Breast epithelium (tissue), 4 donors: ENCODE results near the gene FBXW2. TPM values are rescaled to one million over a fixed set of nuclear protein-coding genes. Genes with fewer than 3 reads are reported as not detected.

Experiments
- DNase-seq, 2 donors: peaks; one replicate each; pipeline ENCODE4 v3.0.0-alpha.2; 2019; ENCODE audit warnings: low spot score in 2 of 2
- H3K27ac ChIP-seq, 2 donors: fragments of 200-600 bp; sonication (generic) in 1 of 2; one replicate each; pipeline ENCODE4 v1.5.1; 2016 to 2019; ENCODE audit warnings: mild to moderate bottlenecking in 1 of 2
- H3K27me3 ChIP-seq, 2 donors: fragments of 200-600 bp; sonication (generic) in 1 of 2; one replicate each; pipeline versions ENCODE4 v1.5.1 to v1.6.0; 2017 to 2019; ENCODE audit warnings: control low read depth in 1 of 2, mild to moderate bottlenecking in 1 of 2
- H3K36me3 ChIP-seq: fragments of 200-600 bp; one replicate; pipeline ENCODE4 v1.5.1; 2019
- H3K4me1 ChIP-seq, 2 donors: fragments of 200-600 bp; sonication (generic); one replicate each; pipeline ENCODE4 v1.5.1; 2016 to 2019; ENCODE audit warnings: control low read depth in 1 of 2
- H3K4me3 ChIP-seq, 3 donors: fragments of 200-600 bp; sonication (generic); 1 replicate in 2 of 3; 2 replicates in 1 of 3; pipeline ENCODE4 v1.5.1; 2016 to 2019; ENCODE audit warnings: mild to moderate bottlenecking in 3 of 3, moderate library complexity in 2 of 3
- H3K9me3 ChIP-seq, 2 donors: fragments of 200-600 bp; sonication (generic) in 1 of 2; one replicate each; pipeline ENCODE4 v1.5.1; 2016 to 2019; ENCODE audit warnings: control low read depth in 1 of 2
- POLR2A ChIP-seq: fragments of 450-650 bp; IDR thresholded peaks from one replicate; pipeline ENCODE4 v1.6.1; 2016; ENCODE audit warnings: antibody characterized with exemption, mild to moderate bottlenecking, moderate library complexity
- POLR2AphosphoS5 ChIP-seq, 3 donors: sonication (generic); formaldehyde crosslinking; IDR thresholded peaks; one replicate each; pipeline ENCODE4 v1.6.1; 2017; ENCODE audit warnings: antibody characterized with exemption in 3 of 3
- intact Hi-C: fragments of 100-400 bp; cut with DNase I; formaldehyde crosslinking; loops from one replicate; pipeline ENCODE4 v1.15.1; 2023; ENCODE audit warnings: low total_unique reads
- total RNA-seq, 3 donors: library from RNA; depleted of rRNA; stranded (reverse); fragments of >200 nt; gene quantifications; one replicate each; pipeline ENCODE4 v1.1.0, GENCODE V29; 2016
- TF ChIP-seq, protein P1 (sequence below), 3 donors: fragments of 450-650 bp; IDR thresholded peaks; one replicate each; pipeline ENCODE4 v1.5.1; 2016 to 2017; ENCODE audit warnings: antibody characterized with exemption in 3 of 3, mild to moderate bottlenecking in 3 of 3, moderate library complexity in 3 of 3

FBXW2 gene
- total RNA-seq, 3 donors from 2014 or later, result 44.9 to 49.9 (median 49.8) TPM

DNA sequence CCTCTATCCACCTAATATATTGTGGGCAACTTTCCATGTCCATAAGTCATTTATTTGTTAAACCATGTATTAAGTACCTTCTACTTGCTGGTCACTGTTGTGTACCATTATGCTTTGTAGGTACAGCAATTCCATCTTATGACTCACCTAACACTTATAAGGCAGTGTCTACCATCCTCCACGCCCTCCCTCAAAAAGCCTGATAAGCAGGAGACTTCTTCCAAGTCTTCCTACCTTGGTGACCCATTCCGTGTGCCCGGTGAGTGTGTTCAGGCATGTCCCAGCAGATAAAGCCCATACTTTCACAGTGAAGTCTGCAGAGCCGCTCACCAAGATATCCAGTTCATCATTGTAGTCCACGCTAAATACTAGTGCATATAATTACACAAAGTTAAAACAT is 17.4 kb downstream of the FBXW2 start:
- Histone ChIP-seq H3K27ac (no peak overlapping the region), H3K4me3 (no peak overlapping the region), H3K4me1 (no peaks in the 10 kb centered on the region), H3K27me3 (no peaks in the 10 kb centered on the region), H3K36me3 (peaks cover 8% of the 10 kb centered on the region), H3K9me3 (no peaks in the 10 kb centered on the region)
- no peak for DNase-seq
- TF ChIP-seq POLR2AphosphoS5 (IDR thresholded peaks at IDR 0.05) (no peak), POLR2A (no peak)
- TF ChIP-seq, protein P1, sequence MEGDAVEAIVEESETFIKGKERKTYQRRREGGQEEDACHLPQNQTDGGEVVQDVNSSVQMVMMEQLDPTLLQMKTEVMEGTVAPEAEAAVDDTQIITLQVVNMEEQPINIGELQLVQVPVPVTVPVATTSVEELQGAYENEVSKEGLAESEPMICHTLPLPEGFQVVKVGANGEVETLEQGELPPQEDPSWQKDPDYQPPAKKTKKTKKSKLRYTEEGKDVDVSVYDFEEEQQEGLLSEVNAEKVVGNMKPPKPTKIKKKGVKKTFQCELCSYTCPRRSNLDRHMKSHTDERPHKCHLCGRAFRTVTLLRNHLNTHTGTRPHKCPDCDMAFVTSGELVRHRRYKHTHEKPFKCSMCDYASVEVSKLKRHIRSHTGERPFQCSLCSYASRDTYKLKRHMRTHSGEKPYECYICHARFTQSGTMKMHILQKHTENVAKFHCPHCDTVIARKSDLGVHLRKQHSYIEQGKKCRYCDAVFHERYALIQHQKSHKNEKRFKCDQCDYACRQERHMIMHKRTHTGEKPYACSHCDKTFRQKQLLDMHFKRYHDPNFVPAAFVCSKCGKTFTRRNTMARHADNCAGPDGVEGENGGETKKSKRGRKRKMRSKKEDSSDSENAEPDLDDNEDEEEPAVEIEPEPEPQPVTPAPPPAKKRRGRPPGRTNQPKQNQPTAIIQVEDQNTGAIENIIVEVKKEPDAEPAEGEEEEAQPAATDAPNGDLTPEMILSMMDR (IDR thresholded peaks at IDR 0.05), result no peak
- intact Hi-C loops, result no loop called here

DNA sequence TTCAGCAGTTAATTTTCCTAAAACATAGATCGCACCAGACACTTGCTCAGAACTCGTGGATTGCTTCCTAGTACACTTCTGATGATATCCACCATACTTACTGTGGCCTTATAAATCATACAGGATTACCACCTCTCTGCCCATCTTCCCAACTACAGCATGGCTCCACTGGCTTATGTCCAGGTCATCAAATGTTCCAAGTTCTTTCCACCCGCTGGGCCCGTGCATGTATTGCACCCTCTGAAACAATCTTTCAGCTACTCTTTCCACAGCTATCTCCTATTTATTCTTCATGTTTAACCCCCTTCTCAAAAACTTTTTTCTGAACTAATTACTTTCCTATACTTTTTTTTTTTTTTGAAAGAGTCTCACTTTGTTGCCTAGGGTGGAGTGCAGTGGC is 18.5 kb downstream of the FBXW2 start:
- no peaks in the 10 kb centered on the region for H3K9me3 ChIP-seq
- no peak for DNase-seq
- intact Hi-C loops, result no loop called here

DNA sequence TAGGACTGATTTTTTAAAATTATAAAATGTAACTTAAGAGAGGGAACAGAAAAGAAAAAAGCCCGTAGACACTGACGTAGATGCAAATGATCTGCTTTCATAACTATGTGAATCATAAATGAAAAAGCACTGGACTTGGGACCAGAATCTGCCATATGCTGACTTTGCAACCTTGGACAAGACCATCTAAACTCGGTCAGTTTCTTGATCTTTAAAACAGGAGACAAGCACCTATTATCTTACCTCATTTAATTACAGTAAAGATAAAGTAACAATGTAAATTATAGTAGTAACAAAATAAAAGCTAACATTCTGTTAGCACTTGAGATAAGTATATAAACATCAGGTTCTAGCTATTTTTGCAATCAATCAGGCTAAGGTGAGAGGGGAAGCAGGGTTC is 20.0 kb downstream of the FBXW2 start:
- Histone ChIP-seq H3K27ac (no peak overlapping the region), H3K9me3 (no peaks in the 10 kb centered on the region), H3K4me1 (no peaks in the 10 kb centered on the region), H3K36me3 (peaks cover 8% of the 10 kb centered on the region), H3K4me3 (no peak overlapping the region), H3K27me3 (no peaks in the 10 kb centered on the region)
- DNase-seq, result no peak
- TF ChIP-seq, protein P1 (IDR thresholded peaks at IDR 0.05), result no peak
- TF ChIP-seq POLR2A, result no peak
- no peak for TF ChIP-seq POLR2AphosphoS5 (IDR thresholded peaks at IDR 0.05)
- intact Hi-C loops, result no loop called here

More for the DNA sequence above, 18.5 kb downstream of the FBXW2 start:
- no peak overlapping the region for H3K4me3 ChIP-seq
- H3K4me1 ChIP-seq, result no peaks in the 10 kb centered on the region
- TF ChIP-seq POLR2A (no peak), POLR2AphosphoS5 (IDR thresholded peaks at IDR 0.05) (no peak)
- TF ChIP-seq, protein P1 (IDR thresholded peaks at IDR 0.05), result no peak
- peaks cover 8% of the 10 kb centered on the region for H3K36me3 ChIP-seq
- no peak overlapping the region for H3K27ac ChIP-seq
- no peaks in the 10 kb centered on the region for H3K27me3 ChIP-seq

DNA sequence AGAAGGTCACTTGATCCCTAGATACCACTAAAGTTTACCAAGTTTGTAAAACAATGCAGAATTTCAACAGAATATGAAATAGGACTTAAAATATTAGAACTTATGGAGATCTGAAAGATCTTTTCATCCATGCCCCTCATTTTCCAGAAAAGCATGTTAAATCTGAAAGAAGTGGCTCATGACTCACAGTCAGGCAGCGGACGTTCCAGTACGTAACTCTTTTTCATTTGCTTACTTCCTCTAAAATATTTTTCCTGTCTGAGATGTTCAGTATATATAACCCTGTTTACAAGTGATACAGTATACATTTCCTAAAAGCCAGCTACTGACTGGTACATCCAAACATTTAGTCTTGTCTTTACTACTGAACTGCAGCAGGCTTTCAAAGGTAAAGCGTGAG is 22.3 kb downstream of the FBXW2 start:
- TF ChIP-seq, protein P1 (IDR thresholded peaks at IDR 0.05), result no peak
- TF ChIP-seq POLR2AphosphoS5 (IDR thresholded peaks at IDR 0.05) (no peak), POLR2A (no peak)
- no peaks in the 10 kb centered on the region for H3K27me3 ChIP-seq
- intact Hi-C loops, result no loop called here
- no peaks in the 10 kb centered on the region for H3K9me3 ChIP-seq
- DNase-seq, result no peak
- no peak overlapping the region for H3K4me3 ChIP-seq
- peaks cover 8% of the 10 kb centered on the region for H3K36me3 ChIP-seq
- H3K4me1 ChIP-seq, result no peaks in the 10 kb centered on the region
- H3K27ac ChIP-seq, result no peak overlapping the region

DNA sequence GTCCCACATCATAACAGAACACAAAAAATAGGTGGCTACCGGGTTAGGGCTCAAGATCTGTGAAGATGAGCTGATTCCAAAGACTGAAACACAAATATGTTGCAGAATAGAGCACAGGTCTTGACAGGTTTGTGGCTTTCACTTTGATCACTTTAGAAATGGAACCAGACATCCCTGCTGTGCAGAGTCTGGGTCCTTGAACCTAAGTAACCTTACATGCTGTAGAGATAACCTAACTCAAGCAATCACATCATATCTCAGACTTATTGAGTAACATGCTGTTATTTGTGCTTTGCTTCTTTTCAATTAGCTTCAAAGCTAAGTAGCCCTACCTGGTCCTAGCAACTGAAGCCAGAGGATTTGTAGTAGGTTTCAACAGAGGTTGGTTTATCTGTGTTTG is 24.3 kb downstream of the FBXW2 start:
- no peak overlapping the region for H3K4me3 ChIP-seq
- intact Hi-C loops, result no loop called here
- H3K27ac ChIP-seq, result no peak overlapping the region
- TF ChIP-seq, protein P1 (IDR thresholded peaks at IDR 0.05), result no peak
- TF ChIP-seq POLR2AphosphoS5 (IDR thresholded peaks at IDR 0.05) (no peak), POLR2A (no peak)
- no peaks in the 10 kb centered on the region for H3K9me3 ChIP-seq
- no peaks in the 10 kb centered on the region for H3K27me3 ChIP-seq
- no peak for DNase-seq
- no peaks in the 10 kb centered on the region for H3K4me1 ChIP-seq
- H3K36me3 ChIP-seq, result peaks cover 7% of the 10 kb centered on the region
